ENCODE results near the gene CHRNA1.

CHRNA1 gene

GRCh38 chr2:174764280-174765255 lies at the start of gene CHRNA1:
Gene CHRNA1 (minus strand): TSS chr2:174764472. CDS start chr2:174764394, 78 bp downstream.
- no peak for DNase-seq (ENCODE audit: low read depth in 2 of 2)

GRCh38 chr2:174812037-174812436 lies 47.8 kb upstream of the CHRNA1 start:
- no peak for DNase-seq (ENCODE audit: low read depth in 2 of 2)

GRCh38 chr2:174807931-174808330 lies 43.7 kb upstream of the CHRNA1 start:
- no peak for DNase-seq (ENCODE audit: low read depth in 2 of 2)

- DNase-seq (ENCODE audit: low read depth in 2 of 2) = no peak
These were observed 41.5 kb upstream of the CHRNA1 start for GRCh38 chr2:174805803-174806202.

- DNase-seq (ENCODE audit: low read depth in 2 of 2) = no peak
These were observed 38.2 kb upstream of the CHRNA1 start for GRCh38 chr2:174802459-174802858.

- no peak for DNase-seq (ENCODE audit: low read depth in 2 of 2)
These were observed 36.3 kb upstream of the CHRNA1 start for GRCh38 chr2:174800436-174801205.

- DNase-seq (ENCODE audit: low read depth in 2 of 2) = no peak
These were observed 34.5 kb upstream of the CHRNA1 start for GRCh38 chr2:174798801-174799200.

- no peak for DNase-seq (ENCODE audit: low read depth in 2 of 2)
These were observed 33.6 kb upstream of the CHRNA1 start for GRCh38 chr2:174797781-174798276.

GRCh38 chr2:174796319-174796771 lies 32.1 kb upstream of the CHRNA1 start:
- DNase-seq (ENCODE audit: low read depth in 2 of 2) = no peak

- no peak for DNase-seq (ENCODE audit: low read depth in 2 of 2)
These were observed 30.6 kb upstream of the CHRNA1 start for GRCh38 chr2:174794851-174795374.

- no peak for DNase-seq (ENCODE audit: low read depth in 2 of 2)
These were observed 28.2 kb upstream of the CHRNA1 start for GRCh38 chr2:174792309-174793025.

GRCh38 chr2:174791746-174792280 lies 27.5 kb upstream of the CHRNA1 start:
- DNase-seq (ENCODE audit: low read depth in 2 of 2) = no peak

- no peak for DNase-seq (ENCODE audit: low read depth in 2 of 2)
These were observed 26.7 kb upstream of the CHRNA1 start for GRCh38 chr2:174791020-174791419.

- no peak for DNase-seq (ENCODE audit: low read depth in 2 of 2)
These were observed 24.7 kb upstream of the CHRNA1 start for GRCh38 chr2:174789001-174789400.

GRCh38 chr2:174788291-174788929 lies 24.1 kb upstream of the CHRNA1 start:
- DNase-seq (ENCODE audit: low read depth in 2 of 2) = no peak

- no peak for DNase-seq (ENCODE audit: low read depth in 2 of 2)
These were observed 23.4 kb upstream of the CHRNA1 start for GRCh38 chr2:174787487-174788205.

GRCh38 chr2:174786066-174786725 lies 21.9 kb upstream of the CHRNA1 start:
- DNase-seq (ENCODE audit: low read depth in 2 of 2) = no peak

GRCh38 chr2:174785481-174785880 lies 21.2 kb upstream of the CHRNA1 start:
- DNase-seq (ENCODE audit: low read depth in 2 of 2) = no peak

- no peak for DNase-seq (ENCODE audit: low read depth in 2 of 2)
These were observed 20.6 kb upstream of the CHRNA1 start for GRCh38 chr2:174784909-174785308.
